Hepatocyte (in vitro differentiated cells): ENCODE data around the gene SH3RF3.

ENCODE experiments used
- EZH2 ChIP-seq: fragments of 200-600 bp; sonication (generic); IDR thresholded peaks from 2 replicates; pipeline ENCODE4 v1.6.1; 2016; ENCODE audit warnings: antibody characterized with exemption, mild to moderate bottlenecking, borderline replicate concordance
- EZH2phosphoT487 ChIP-seq: fragments of 200-600 bp; sonication (generic); IDR thresholded peaks from one replicate; pipeline ENCODE4 v1.6.1; 2018; ENCODE audit warnings: antibody characterized with exemption, mild to moderate bottlenecking, low read depth, moderate library complexity; ENCODE audit not compliant: unreplicated experiment, severe bottlenecking

- TF ChIP-seq EZH2 (no peak), EZH2phosphoT487 (no peak)
Observed at GRCh38 chr2:109525836-109526235, 396.8 kb downstream of the SH3RF3 start.
